Tibial nerve (tissue), 4 donors: Measurements from ENCODE around the gene LMCD1. TPM values are rescaled to one million over a fixed set of nuclear protein-coding genes. Genes with fewer than 3 reads are reported as not detected.

Source experiments
- DNase-seq, 2 donors: peaks; one replicate each; pipeline ENCODE4 v3.0.0-alpha.2; 2019; ENCODE audit warnings: low spot score in 2 of 2
- H3K27ac ChIP-seq, 4 donors: fragments of 200-600 bp; sonication (generic) in 3 of 4; one replicate each; pipeline ENCODE4 v1.5.1; 2017 to 2019; ENCODE audit warnings: mild to moderate bottlenecking in 1 of 4
- H3K27me3 ChIP-seq, 2 donors: fragments of 200-600 bp; sonication (generic) in 1 of 2; one replicate each; pipeline versions ENCODE4 v1.5.1 to v1.6.0; 2017 to 2019
- H3K36me3 ChIP-seq, 3 donors: fragments of 200-600 bp; sonication (generic); one replicate each; pipeline ENCODE4 v1.5.1; 2018 to 2019
- H3K4me1 ChIP-seq, 4 donors: fragments of 200-600 bp; sonication (generic) in 3 of 4; one replicate each; pipeline ENCODE4 v1.5.1; 2017 to 2019
- H3K4me3 ChIP-seq, 4 donors: fragments of 200-600 bp; sonication (generic) in 3 of 4; one replicate each; pipeline ENCODE4 v1.5.1; 2017 to 2019; ENCODE audit warnings: mild to moderate bottlenecking in 1 of 4, moderate library complexity in 1 of 4
- H3K9me3 ChIP-seq, 4 donors: fragments of 200-600 bp; sonication (generic) in 3 of 4; one replicate each; pipeline ENCODE4 v1.5.1; 2017 to 2019
- CTCF ChIP-seq, 5 experiments: fragments of 200-600 bp in 3 of 5; fragments of 450-650 bp in 2 of 5; sonication (generic) in 3 of 5; IDR thresholded peaks; one replicate each; pipeline ENCODE4 v1.5.1; 2016 to 2019; ENCODE audit warnings: antibody characterized with exemption in 5 of 5, mild to moderate bottlenecking in 3 of 5, moderate library complexity in 2 of 5
- EP300 ChIP-seq, 2 donors: sonication (generic); formaldehyde crosslinking; IDR thresholded peaks; one replicate each; pipeline ENCODE4 v1.6.1; 2017; ENCODE audit warnings: antibody characterized with exemption in 2 of 2, mild to moderate bottlenecking in 1 of 2
- POLR2A ChIP-seq, 2 donors: fragments of 450-650 bp; IDR thresholded peaks; one replicate each; pipeline ENCODE4 v1.6.1; 2017; ENCODE audit warnings: antibody characterized with exemption in 2 of 2, mild to moderate bottlenecking in 2 of 2, moderate library complexity in 2 of 2
- WGBS, 2 donors: methylation state at CpG; one replicate each; pipeline ENCODE4 v1.1.5; 2018; 5-methylcytosine and 5-hydroxymethylcytosine counted together
- total RNA-seq, 4 donors: library from RNA; depleted of rRNA; stranded (reverse); fragments of >200 nt; gene quantifications; one replicate each; pipeline ENCODE4 v1.1.0, GENCODE V29; 2016

The LMCD1 gene
- total RNA-seq, 4 donors from 2014 or later: 81.2 to 147 (median 92.9) TPM

- WGBS, 2 donors: 80 to 83% methylated on average over 1 of the region's 1 CpG
- Histone ChIP-seq H3K9me3 (no peaks in the 10 kb centered on the region), H3K36me3 (no peaks in the 10 kb centered on the region), H3K27me3 (no peaks in the 10 kb centered on the region), H3K4me3 (no peak overlapping the region), H3K4me1 (peaks cover 0 to 5% (median 0%) of the 10 kb centered on the region in 4 donors), H3K27ac (no peak overlapping the region)
- TF ChIP-seq POLR2A (IDR thresholded peaks at IDR 0.05) (no peak), CTCF (IDR thresholded peaks at IDR 0.05) (no peak), EP300 (IDR thresholded peaks at IDR 0.05) (no peak)
- no peak for DNase-seq
These were observed 37.0 kb upstream of the LMCD1 start for GRCh38 chr3:8464668-8465067.

- 62 to 67% methylated on average over 1 of the region's 1 CpG for WGBS, 2 donors
- no peaks in the 10 kb centered on the region for H3K4me1 ChIP-seq
- DNase-seq: no peak
- TF ChIP-seq POLR2A (IDR thresholded peaks at IDR 0.05) (no peak), CTCF (IDR thresholded peaks at IDR 0.05) (no peak), EP300 (IDR thresholded peaks at IDR 0.05) (no peak)
- H3K27me3 ChIP-seq: no peaks in the 10 kb centered on the region
- no peaks in the 10 kb centered on the region for H3K9me3 ChIP-seq
- no peak overlapping the region for H3K27ac ChIP-seq
- H3K4me3 ChIP-seq: no peak overlapping the region
- H3K36me3 ChIP-seq: no peaks in the 10 kb centered on the region
These were observed 35.1 kb upstream of the LMCD1 start for GRCh38 chr3:8466526-8466925.

GRCh38 chr3:8470801-8471200 is 30.8 kb upstream of the LMCD1 start:
- Histone ChIP-seq H3K9me3 (no peaks in the 10 kb centered on the region), H3K4me1 (no peaks in the 10 kb centered on the region), H3K4me3 (no peak overlapping the region), H3K36me3 (no peaks in the 10 kb centered on the region), H3K27me3 (no peaks in the 10 kb centered on the region), H3K27ac (no peak overlapping the region)
- 61 to 64% methylated on average over 11 of the region's 11 CpGs for whole genome bisulfite sequencing, 2 donors
- DNase-seq: no peak
- TF ChIP-seq POLR2A (IDR thresholded peaks at IDR 0.05) (no peak), EP300 (IDR thresholded peaks at IDR 0.05) (no peak), CTCF (IDR thresholded peaks at IDR 0.05) (no peak)

GRCh38 chr3:8472549-8472948 is 29.1 kb upstream of the LMCD1 start:
- no peaks in the 10 kb centered on the region for H3K27me3 ChIP-seq
- no peak overlapping the region for H3K27ac ChIP-seq
- DNase-seq: no peak
- no peaks in the 10 kb centered on the region for H3K4me1 ChIP-seq
- no peak overlapping the region for H3K4me3 ChIP-seq
- 69 to 70% methylated on average over 2 of the region's 2 CpGs for WGBS, 2 donors
- H3K36me3 ChIP-seq: no peaks in the 10 kb centered on the region
- no peaks in the 10 kb centered on the region for H3K9me3 ChIP-seq
- no peak for TF ChIP-seq CTCF (IDR thresholded peaks at IDR 0.05)
- TF ChIP-seq EP300 (IDR thresholded peaks at IDR 0.05): no peak
- no peak for TF ChIP-seq POLR2A (IDR thresholded peaks at IDR 0.05)

- H3K27ac ChIP-seq: no peak overlapping the region
- no peaks in the 10 kb centered on the region for H3K4me1 ChIP-seq
- H3K27me3 ChIP-seq: no peaks in the 10 kb centered on the region
- H3K4me3 ChIP-seq: no peak overlapping the region
- H3K36me3 ChIP-seq: no peaks in the 10 kb centered on the region
- 91 to 94% methylated on average over 4 of the region's 4 CpGs for WGBS, 2 donors
- TF ChIP-seq EP300 (IDR thresholded peaks at IDR 0.05) (no peak), POLR2A (IDR thresholded peaks at IDR 0.05) (no peak), CTCF (IDR thresholded peaks at IDR 0.05) (no peak)
- DNase-seq: no peak
- no peaks in the 10 kb centered on the region for H3K9me3 ChIP-seq
These were observed 28.6 kb upstream of the LMCD1 start for GRCh38 chr3:8473029-8473428.
